ENCODE data around the gene SYNM. TPM values are rescaled to one million over a fixed set of nuclear protein-coding genes. Genes with fewer than 3 reads are reported as not detected.

SYNM gene
- total RNA-seq, 4 donors from 2014 or later = 98.3 to 414 (median 158) TPM

DNA sequence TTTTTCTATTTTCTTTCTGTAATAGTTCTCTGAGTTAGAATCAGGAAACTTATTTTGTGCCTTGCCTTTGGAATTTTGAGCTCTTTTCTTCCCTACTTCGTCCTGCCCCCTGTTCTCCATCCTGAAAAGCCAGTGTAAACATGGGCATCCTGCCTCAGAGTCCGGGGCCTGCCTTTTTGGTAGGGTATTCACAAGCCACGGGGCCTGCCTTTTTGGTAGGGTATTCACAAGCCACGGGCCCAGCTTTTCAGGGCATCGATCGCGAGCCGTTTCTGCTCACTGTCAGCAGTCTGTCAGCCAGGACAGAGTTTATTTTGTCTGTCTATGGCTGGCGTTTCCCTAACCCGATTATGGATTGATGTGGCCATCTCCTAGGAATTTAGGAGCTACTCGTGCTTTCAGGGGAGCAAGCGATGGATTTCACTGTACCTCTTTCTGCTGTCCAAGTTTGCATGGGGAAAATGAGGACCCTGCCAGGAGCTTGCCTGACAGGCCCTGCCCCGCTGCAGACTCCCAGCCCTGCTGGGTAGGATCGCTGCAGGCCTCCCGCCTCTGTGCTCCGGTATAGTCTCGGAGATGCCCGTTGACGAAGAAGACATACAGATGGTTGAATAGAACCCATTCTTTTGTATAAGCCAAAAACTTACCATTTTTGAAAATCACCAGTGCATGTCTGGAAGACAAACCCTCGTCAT lies 12.8 kb downstream of the SYNM start:
- intact Hi-C loops (cut with DNase I; ENCODE audit: low total_unique reads) = no loop called here
- H3K4me1 ChIP-seq = peaks cover under 1 to 29% (median 9%) of the 10 kb centered on the region in 4 donors
- H3K36me3 ChIP-seq = no peaks in the 10 kb centered on the region
- no peak for TF ChIP-seq POLR2AphosphoS5 (IDR thresholded peaks at IDR 0.05)
- TF ChIP-seq, protein P1, sequence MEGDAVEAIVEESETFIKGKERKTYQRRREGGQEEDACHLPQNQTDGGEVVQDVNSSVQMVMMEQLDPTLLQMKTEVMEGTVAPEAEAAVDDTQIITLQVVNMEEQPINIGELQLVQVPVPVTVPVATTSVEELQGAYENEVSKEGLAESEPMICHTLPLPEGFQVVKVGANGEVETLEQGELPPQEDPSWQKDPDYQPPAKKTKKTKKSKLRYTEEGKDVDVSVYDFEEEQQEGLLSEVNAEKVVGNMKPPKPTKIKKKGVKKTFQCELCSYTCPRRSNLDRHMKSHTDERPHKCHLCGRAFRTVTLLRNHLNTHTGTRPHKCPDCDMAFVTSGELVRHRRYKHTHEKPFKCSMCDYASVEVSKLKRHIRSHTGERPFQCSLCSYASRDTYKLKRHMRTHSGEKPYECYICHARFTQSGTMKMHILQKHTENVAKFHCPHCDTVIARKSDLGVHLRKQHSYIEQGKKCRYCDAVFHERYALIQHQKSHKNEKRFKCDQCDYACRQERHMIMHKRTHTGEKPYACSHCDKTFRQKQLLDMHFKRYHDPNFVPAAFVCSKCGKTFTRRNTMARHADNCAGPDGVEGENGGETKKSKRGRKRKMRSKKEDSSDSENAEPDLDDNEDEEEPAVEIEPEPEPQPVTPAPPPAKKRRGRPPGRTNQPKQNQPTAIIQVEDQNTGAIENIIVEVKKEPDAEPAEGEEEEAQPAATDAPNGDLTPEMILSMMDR (IDR thresholded peaks at IDR 0.05) = no peak
- no peak for TF ChIP-seq EP300 (IDR thresholded peaks at IDR 0.05; ENCODE audit: low read depth)
- no peak for TF ChIP-seq POLR2A (IDR thresholded peaks at IDR 0.05)
- 71 to 76% methylated on average over 1 to 20 of the region's 20 CpGs for WGBS, 2 donors (ENCODE audit: low coverage in 1 of 2)
- in situ Hi-C loops (cut with MboI; ENCODE audit: low pct_ligation_motif_present in 1 of 4, low pct_unique_long_range_greater_than_20kb in 1 of 4, low sequenced_read_pairs in 3 of 4) = no loop called here
- peak overlapping the region; percentile 46 to 92 (median 90) for H3K27ac ChIP-seq
- no peak for DNase-seq
- H3K9me3 ChIP-seq = no peaks in the 10 kb centered on the region
- H3K4me3 ChIP-seq = no peak overlapping the region
- no peaks in the 10 kb centered on the region for H3K27me3 ChIP-seq

DNA sequence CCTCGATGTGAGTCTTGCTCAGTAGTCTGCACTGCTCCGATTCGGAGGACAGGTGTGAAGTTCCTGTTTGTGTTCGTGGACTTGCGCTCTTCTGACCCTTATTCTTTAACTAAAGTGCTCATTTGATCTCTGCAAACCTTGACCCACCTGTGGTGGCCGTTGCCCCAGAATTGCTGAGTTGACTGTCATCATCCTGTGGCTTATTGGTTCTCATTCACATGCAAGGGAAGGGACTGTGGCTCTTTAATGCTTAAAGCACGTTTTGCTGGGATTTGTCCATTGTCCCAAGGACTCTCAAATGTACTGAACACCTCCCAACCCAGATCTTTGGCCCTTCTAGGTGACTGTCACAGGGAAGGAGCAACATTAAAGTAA lies 13.4 kb downstream of the SYNM start:
- intact Hi-C loops (cut with DNase I; ENCODE audit: low total_unique reads) = no loop called here
- Histone ChIP-seq H3K9me3 (no peaks in the 10 kb centered on the region), H3K4me1 (peaks cover 6 to 29% (median 15%) of the 10 kb centered on the region in 4 donors), H3K27me3 (no peaks in the 10 kb centered on the region), H3K4me3 (no peak overlapping the region), H3K27ac (peak overlapping the region; percentile 47 to 92 (median 90)), H3K36me3 (no peaks in the 10 kb centered on the region)
- in situ Hi-C loops (cut with MboI; ENCODE audit: low pct_ligation_motif_present in 1 of 4, low pct_unique_long_range_greater_than_20kb in 1 of 4, low sequenced_read_pairs in 3 of 4) = no loop called here
- 71 to 75% methylated on average over 5 to 7 of the region's 7 CpGs for WGBS, 2 donors (ENCODE audit: low coverage in 1 of 2)
- no peak for DNase-seq
- no peak for TF ChIP-seq EP300 (IDR thresholded peaks at IDR 0.05; ENCODE audit: low read depth)
- peak in 1 of 3 donors; percentile 8 for TF ChIP-seq POLR2AphosphoS5 (IDR thresholded peaks at IDR 0.05)

DNA sequence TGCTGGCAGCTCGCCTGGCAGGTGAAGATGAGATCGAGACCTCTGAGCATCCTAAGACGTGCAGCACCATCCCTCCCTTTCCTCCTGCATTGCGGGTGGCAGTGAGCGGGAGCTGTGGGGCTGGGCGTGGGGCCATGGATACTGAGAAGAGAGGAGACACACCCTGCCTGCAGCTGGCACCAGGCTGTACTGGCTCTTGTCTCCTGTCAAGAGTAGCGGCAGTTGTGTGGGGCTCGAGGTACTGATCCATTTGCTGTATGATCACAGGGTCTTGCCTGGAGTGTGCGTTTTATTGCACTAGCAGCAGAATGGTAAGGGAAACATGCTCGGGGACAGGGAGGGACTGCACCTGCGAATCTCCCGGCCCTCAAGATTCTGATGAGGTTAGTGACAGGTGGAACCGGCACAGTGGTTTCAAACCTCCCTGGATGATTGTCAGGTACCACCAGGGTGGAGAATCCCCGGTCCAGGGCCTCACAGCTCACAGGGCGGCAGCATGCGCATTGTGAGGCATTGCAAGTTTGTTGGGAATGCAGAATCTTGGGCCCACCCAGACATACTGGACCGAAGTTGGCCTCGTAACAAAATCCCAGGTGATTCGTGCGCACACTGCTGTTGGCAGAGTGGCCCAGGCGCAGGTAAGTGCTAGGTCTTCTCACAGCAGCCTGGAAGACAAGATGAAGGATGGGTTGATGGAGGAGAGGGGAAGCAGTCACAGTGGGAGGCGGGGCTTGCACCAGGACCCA lies 14.1 kb downstream of the SYNM start:
- Histone ChIP-seq H3K4me1 (peaks cover 8 to 31% (median 22%) of the 10 kb centered on the region in 4 donors), H3K27me3 (no peaks in the 10 kb centered on the region), H3K4me3 (no peak overlapping the region), H3K9me3 (no peaks in the 10 kb centered on the region), H3K36me3 (no peaks in the 10 kb centered on the region), H3K27ac (peak overlapping the region; percentile 47 to 92 (median 90))
- intact Hi-C loops (cut with DNase I; ENCODE audit: low total_unique reads) (no loop called here), in situ Hi-C loops (cut with MboI; ENCODE audit: low pct_ligation_motif_present in 1 of 4, low pct_unique_long_range_greater_than_20kb in 1 of 4, low sequenced_read_pairs in 3 of 4) (no loop called here)
- WGBS, 2 donors (ENCODE audit: low coverage in 1 of 2) = 73 to 87% methylated on average over 3 to 22 of the region's 22 CpGs
- DNase-seq = no peak
- TF ChIP-seq, protein P1 (IDR thresholded peaks at IDR 0.05) = no peak
- peak in 1 of 3 donors; percentile 23 for TF ChIP-seq POLR2AphosphoS5 (IDR thresholded peaks at IDR 0.05)

GRCh38 chr15:99120050-99120777 lies 15.3 kb downstream of the SYNM start:
- H3K27ac ChIP-seq = peak overlapping the region; percentile 47 to 92 (median 90)
- WGBS, 2 donors (ENCODE audit: low coverage in 1 of 2) = 61 to 71% methylated on average over 11 to 12 of the region's 12 CpGs

GRCh38 chr15:99121207-99121606 lies 16.3 kb downstream of the SYNM start:
- no peak for DNase-seq
- Histone ChIP-seq H3K27me3 (no peaks in the 10 kb centered on the region), H3K36me3 (no peaks in the 10 kb centered on the region), H3K9me3 (no peaks in the 10 kb centered on the region), H3K4me1 (peaks cover 13 to 44% (median 27%) of the 10 kb centered on the region in 4 donors), H3K27ac (peak overlapping the region; percentile 47 to 92 (median 90)), H3K4me3 (no peak overlapping the region)
- TF ChIP-seq POLR2AphosphoS5 (IDR thresholded peaks at IDR 0.05) (no peak), EP300 (IDR thresholded peaks at IDR 0.05; ENCODE audit: low read depth) (no peak), POLR2A (IDR thresholded peaks at IDR 0.05) (no peak)
- TF ChIP-seq, protein P1 (IDR thresholded peaks at IDR 0.05) = no peak
- 76 to 80% methylated on average over 4 to 10 of the region's 10 CpGs for WGBS, 2 donors (ENCODE audit: low coverage in 1 of 2)
- intact Hi-C loops (cut with DNase I; ENCODE audit: low total_unique reads) (no loop called here), in situ Hi-C loops (cut with MboI; ENCODE audit: low pct_ligation_motif_present in 1 of 4, low pct_unique_long_range_greater_than_20kb in 1 of 4, low sequenced_read_pairs in 3 of 4) (no loop called here)

More at GRCh38 chr15:99120050-99120777, 15.3 kb downstream of the SYNM start:
- TF ChIP-seq EP300 (IDR thresholded peaks at IDR 0.05; ENCODE audit: low read depth) = no peak
- intact Hi-C loops (cut with DNase I; ENCODE audit: low total_unique reads) (no loop called here), in situ Hi-C loops (cut with MboI; ENCODE audit: low pct_ligation_motif_present in 1 of 4, low pct_unique_long_range_greater_than_20kb in 1 of 4, low sequenced_read_pairs in 3 of 4) (no loop called here)
- peaks cover 13 to 44% (median 27%) of the 10 kb centered on the region in 4 donors for H3K4me1 ChIP-seq
- no peak overlapping the region for H3K4me3 ChIP-seq
- no peaks in the 10 kb centered on the region for H3K36me3 ChIP-seq
- DNase-seq = no peak
- no peaks in the 10 kb centered on the region for H3K9me3 ChIP-seq
- no peaks in the 10 kb centered on the region for H3K27me3 ChIP-seq
